ENCODE results near the gene UCK1.

Gene UCK1

DNA sequence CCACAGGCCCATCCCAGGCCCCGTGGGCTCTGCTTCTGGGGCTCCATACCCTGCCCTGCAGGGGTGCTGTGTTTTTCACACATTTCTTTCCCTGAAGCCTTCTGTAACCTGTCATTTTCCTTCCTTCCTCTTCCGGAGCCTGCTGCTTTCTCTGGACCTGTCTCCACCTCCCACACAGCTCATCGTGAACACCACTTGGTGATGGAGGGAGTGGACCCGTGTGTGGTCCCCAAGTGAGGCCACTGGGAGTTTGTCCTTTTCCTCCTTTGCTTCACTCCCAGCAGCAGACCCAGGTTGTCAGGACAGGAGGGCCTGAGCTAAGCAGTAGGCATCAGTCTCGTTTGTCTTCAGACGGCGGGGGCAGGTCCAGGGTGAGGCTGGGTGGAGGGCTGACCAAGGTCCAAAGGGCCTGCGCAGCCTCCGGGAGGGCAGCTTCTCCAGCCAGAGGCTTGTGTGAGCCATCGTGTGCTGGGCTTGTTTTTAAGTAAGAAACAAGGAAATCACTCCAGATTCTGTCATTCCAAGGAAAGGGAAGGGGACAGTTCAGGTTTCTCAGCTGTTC is 34.1 kb downstream of the UCK1 start:
- no peak for DNase-seq (ENCODE audit: low read depth)

GRCh38 chr9:131495785-131496184 is 35.3 kb downstream of the UCK1 start:
- no peak for DNase-seq (ENCODE audit: low read depth)

GRCh38 chr9:131494296-131494870 is 36.7 kb downstream of the UCK1 start:
- no peak for DNase-seq (ENCODE audit: low read depth)

- no peak for DNase-seq (ENCODE audit: low read depth)
Observed at GRCh38 chr9:131492070-131492469, 39.0 kb downstream of the UCK1 start.

- no peak for DNase-seq (ENCODE audit: low read depth)
Observed at GRCh38 chr9:131491001-131491710, 39.9 kb downstream of the UCK1 start.

DNA sequence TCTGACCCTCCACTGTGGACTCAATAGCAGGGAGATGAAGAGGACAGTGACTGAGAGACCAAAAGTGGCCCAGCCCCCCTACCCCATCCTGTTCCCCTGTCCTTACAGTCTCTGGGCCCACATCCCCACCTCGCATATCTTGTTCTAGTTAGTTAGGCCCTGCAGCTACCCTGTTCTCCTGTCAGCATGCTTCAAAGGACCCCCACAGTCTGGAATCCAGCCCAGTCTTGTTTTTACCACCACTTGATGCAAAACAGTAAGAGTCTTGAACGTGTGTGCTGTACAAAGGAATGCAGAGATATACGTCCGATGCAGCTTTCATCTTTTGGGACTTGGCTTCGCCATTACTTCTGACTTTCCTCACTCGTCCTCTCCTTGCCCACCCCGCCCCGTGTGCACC is 40.5 kb downstream of the UCK1 start:
- DNase-seq (ENCODE audit: low read depth), result no peak

GRCh38 chr9:131487621-131488031 is 43.4 kb downstream of the UCK1 start:
- no peak for DNase-seq (ENCODE audit: low read depth)

DNA sequence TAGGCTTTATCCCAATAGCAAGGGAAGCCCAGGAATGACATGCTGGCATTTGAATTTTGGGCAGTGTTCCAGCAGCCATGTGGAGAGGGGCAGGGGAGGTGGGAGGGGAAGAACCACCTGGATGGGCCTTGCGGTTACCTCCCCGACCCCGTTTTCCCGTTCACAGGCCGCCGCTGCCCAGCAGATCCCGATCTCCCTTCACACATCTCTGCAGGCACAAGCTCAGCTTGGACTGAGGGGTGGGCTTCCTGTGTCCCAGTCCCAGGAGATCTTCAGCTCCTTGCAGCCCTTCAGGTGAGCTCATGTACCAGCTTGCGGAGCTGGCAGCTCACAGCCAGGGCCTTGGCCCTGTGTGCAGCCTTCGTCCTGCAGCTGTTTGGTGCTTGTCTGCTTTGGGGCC is 44.1 kb downstream of the UCK1 start:
- DNase-seq (ENCODE audit: low read depth), result no peak

DNA sequence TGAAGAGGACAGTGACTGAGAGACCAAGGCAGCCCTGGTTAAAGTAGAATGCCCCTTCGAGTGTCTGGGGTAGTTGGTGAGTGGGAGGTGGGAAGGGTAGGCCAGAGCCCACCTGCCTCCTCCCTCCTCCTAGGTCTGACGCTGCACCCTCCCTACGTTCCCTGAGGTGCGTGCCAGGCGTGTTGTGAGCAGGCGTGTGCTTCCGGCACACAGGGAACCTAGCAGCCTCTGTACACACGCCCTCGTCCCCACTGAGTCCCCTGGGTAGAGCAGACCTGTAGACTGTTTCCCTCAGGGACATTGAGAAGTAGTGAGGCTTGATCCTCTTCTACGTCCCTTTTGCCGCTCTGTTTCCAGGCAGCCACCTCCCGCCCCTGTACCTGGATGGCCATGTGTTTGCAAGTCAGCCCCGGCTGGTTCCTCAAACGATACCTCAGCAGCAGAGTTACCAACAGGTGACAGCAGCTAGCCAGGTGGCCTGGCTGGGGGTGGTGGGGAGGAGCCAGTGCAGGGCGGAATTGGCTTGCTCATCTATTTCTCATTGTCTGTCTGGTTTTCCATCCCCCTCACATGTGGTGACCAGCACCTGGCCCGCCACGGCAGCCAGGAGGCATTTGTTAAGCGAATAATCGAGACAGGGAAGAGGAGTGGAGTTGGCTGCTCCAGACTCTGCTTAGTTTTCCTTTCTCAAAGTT is 45.2 kb downstream of the UCK1 start:
- no peak for DNase-seq (ENCODE audit: low read depth)

DNA sequence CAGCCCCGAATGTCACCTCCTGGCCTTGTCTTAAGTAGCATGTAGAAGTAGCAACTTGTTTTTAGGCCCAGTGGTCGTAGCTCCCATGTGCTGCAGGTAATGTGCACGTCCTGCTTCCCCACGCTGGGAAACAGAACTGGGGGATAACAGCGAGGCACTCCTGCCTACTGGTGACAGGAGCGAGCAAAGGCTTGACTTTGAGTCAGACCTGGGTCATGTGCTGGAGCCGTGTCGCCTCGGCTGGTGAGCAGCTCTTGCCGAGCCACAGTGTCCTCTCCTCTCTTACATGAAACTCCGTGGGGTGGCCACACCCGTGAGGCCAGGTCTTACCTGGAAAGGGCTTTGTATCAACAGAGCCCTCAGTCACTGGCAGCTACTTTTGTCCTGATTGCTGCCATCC is 45.9 kb downstream of the UCK1 start:
- DNase-seq (ENCODE audit: low read depth), result no peak

- DNase-seq (ENCODE audit: low read depth), result no peak
Observed at GRCh38 chr9:131484560-131485185, 46.4 kb downstream of the UCK1 start.

DNA sequence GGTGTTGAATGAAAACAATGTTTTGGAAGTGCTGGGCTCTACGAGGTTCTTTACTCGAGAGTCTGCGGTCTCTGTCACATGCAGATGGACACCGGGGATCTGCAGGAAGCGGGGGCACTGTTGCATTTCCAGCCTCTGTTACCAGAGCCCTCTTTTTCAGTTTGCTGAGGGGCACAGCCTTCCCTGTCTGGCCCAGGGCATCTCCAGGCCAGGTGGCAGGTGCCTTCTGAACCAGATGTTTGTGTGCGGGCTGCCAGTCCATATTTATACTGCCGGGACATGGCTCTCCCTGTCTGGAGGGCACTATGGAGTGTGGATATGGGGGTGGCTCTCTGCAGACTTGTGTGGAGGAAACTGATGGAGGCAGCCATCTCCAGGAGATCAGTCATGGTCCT is 47.0 kb downstream of the UCK1 start:
- no peak for DNase-seq (ENCODE audit: low read depth)

- DNase-seq (ENCODE audit: low read depth), result no peak
Observed at GRCh38 chr9:131483319-131484050, 47.6 kb downstream of the UCK1 start.

GRCh38 chr9:131482343-131483006 is 48.6 kb downstream of the UCK1 start:
- no peak for DNase-seq (ENCODE audit: low read depth)

- no peak for DNase-seq (ENCODE audit: low read depth)
Observed at GRCh38 chr9:131481441-131482342, 49.4 kb downstream of the UCK1 start.

- DNase-seq (ENCODE audit: low read depth), result no peak
Observed at GRCh38 chr9:131480258-131480657, 50.8 kb downstream of the UCK1 start.

GRCh38 chr9:131478911-131479310 is 52.2 kb downstream of the UCK1 start:
- no peak for DNase-seq (ENCODE audit: low read depth)

DNA sequence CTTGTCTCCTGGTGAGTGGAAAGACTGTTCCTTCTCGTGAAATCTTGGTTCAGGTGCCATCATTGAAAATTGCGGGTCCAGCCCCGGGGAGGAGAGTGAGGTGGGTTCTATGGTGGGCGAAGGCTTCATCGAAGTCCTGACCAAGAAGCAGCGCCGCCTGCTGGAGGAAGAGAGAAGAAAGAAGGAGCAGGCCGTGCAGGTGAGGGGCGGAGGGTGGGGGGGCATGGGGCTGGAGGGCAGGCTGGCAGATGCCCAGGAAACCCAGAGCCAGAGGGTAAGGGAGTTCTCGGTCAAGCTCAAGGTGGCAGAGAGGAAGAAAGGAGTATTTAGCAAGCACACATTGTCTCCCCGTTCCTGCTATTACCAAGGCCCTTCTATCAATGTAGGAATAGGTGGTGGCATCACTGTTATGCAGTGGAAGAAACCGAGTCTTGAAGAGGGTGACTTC is 52.6 kb downstream of the UCK1 start:
- peak; percentile 36 for DNase-seq (ENCODE audit: low read depth)

GRCh38 chr9:131477816-131478419 is 53.1 kb downstream of the UCK1 start:
- DNase-seq (ENCODE audit: low read depth), result no peak

DNA sequence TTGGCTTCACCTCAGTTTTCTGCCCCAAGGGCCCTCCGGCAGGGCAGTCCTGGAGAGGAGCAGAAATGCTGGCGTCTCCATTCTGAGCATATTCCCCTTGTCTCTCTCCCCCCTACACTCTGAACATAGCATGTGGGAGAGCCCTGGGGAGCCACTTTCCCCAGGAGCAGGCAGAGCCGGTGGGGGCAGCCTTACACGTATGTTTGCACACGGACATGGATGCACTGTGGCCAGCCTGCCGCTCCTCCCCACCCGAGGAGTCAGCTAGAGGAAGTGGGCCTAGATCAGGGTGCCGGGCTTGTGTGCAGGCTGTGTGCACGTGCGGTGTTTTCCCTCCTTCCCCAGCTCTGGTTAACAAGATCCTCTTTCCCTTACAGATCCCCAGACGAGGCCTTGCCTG is 53.7 kb downstream of the UCK1 start:
- DNase-seq (ENCODE audit: low read depth), result no peak
